WTC11 (cell line): Measurements from ENCODE around the gene KNTC1. TPM values are rescaled to one million over a fixed set of nuclear protein-coding genes. Genes with fewer than 3 reads are reported as not detected.

Experiments used
- ATAC-seq: fragments of 200-7000 bp; cut with Tn5 transposase; 2 replicates; pipeline ENCODE4 v1.10.0; 2021; ENCODE audit warnings: mild to moderate bottlenecking, moderate library complexity
- CTCF ChIA-PET: fragments of 300-600 bp; sonication (Branson Sonifier 250); formaldehyde crosslinking; loops from one replicate; lab custom pipeline; 2021; ENCODE audit warnings: antibody characterized with exemption; lab: Charles Lee
- POLR2A ChIA-PET: fragments of 350-600 bp; sonication (Branson Sonifier 250); formaldehyde crosslinking; loops from one replicate; lab custom pipeline; 2021; ENCODE audit warnings: antibody characterized with exemption; lab: Charles Lee
- DNase-seq: peaks from one replicate; pipeline ENCODE4 v3.0.0; 2021; ENCODE audit warnings: low spot score
- H3K27ac Mint-ChIP-seq: 2 replicates; pipeline ENCODE4 v1.8.0; 2021; ENCODE audit warnings: mixed read lengths
- H3K27me3 Mint-ChIP-seq: 2 replicates; pipeline ENCODE4 v1.8.0; 2021; ENCODE audit warnings: low read depth, mild to moderate bottlenecking, moderate library complexity, mixed read lengths
- H3K36me3 Mint-ChIP-seq: 2 replicates; pipeline ENCODE4 v1.8.0; 2021; ENCODE audit warnings: mixed read lengths
- H3K4me1 Mint-ChIP-seq: 2 replicates; pipeline ENCODE4 v1.8.0; 2022; ENCODE audit warnings: mixed read lengths
- H3K4me3 Mint-ChIP-seq: 2 replicates; pipeline ENCODE4 v1.8.0; 2021; ENCODE audit warnings: mild to moderate bottlenecking, moderate library complexity, mixed read lengths
- H3K9me3 Mint-ChIP-seq: 2 replicates; pipeline ENCODE4 v1.8.0; 2021; ENCODE audit warnings: mixed read lengths
- ATF1 ChIP-seq: sonication (generic); formaldehyde crosslinking; IDR thresholded peaks from 2 replicates; pipeline ENCODE4 v1.8.1; 2023; ENCODE audit warnings: mild to moderate bottlenecking, moderate library complexity, missing genetic modification reagents
- ATF6 ChIP-seq: sonication (generic); formaldehyde crosslinking; IDR thresholded peaks from 2 replicates; pipeline ENCODE4 v1.8.1; 2023; ENCODE audit warnings: mild to moderate bottlenecking, missing genetic modification reagents
- CREB1 ChIP-seq: sonication (generic); formaldehyde crosslinking; IDR thresholded peaks from 2 replicates; pipeline ENCODE4 v1.8.0; 2023; ENCODE audit warnings: mild to moderate bottlenecking, missing genetic modification reagents
- FOXP1 ChIP-seq: sonication (generic); formaldehyde crosslinking; IDR thresholded peaks from 2 replicates; pipeline ENCODE4 v1.8.0; 2022; ENCODE audit warnings: missing genetic modification reagents, mild to moderate bottlenecking, moderate library complexity, borderline replicate concordance
- GABPB1 ChIP-seq: sonication (generic); formaldehyde crosslinking; IDR thresholded peaks from 2 replicates; pipeline ENCODE4 v1.8.1; 2023; ENCODE audit warnings: mild to moderate bottlenecking, missing genetic modification reagents
- GRHL2 ChIP-seq: fragments of 250-450 bp; sonication (Bioruptor Pico); IDR thresholded peaks from 2 replicates; pipeline ENCODE4 v1.8.0; 2022; ENCODE audit warnings: mild to moderate bottlenecking, moderate library complexity; ENCODE audit not compliant: insufficient replicate concordance, severe bottlenecking
- NFE2L1 ChIP-seq: sonication (generic); formaldehyde crosslinking; IDR thresholded peaks from 2 replicates; pipeline ENCODE4 v1.8.1; 2023; ENCODE audit warnings: missing genetic modification reagents
- NFYB ChIP-seq: sonication (generic); formaldehyde crosslinking; conservative IDR thresholded peaks from 2 replicates; pipeline ENCODE4 v1.8.0; 2022; ENCODE audit warnings: low read depth, missing genetic modification reagents
- NR1H2 ChIP-seq: sonication (generic); formaldehyde crosslinking; IDR thresholded peaks from 2 replicates; pipeline ENCODE4 v1.9.0; 2021; ENCODE audit warnings: mild to moderate bottlenecking, moderate library complexity, missing genetic modification reagents
- NR3C1 ChIP-seq: sonication (generic); formaldehyde crosslinking; conservative IDR thresholded peaks from 2 replicates; pipeline ENCODE4 v1.8.1; 2023; ENCODE audit warnings: low read depth, mild to moderate bottlenecking, missing genetic modification reagents
- SOX15 ChIP-seq: fragments of 250-450 bp; sonication (Bioruptor Pico); IDR thresholded peaks from 2 replicates; pipeline ENCODE4 v1.9.0; 2021; ENCODE audit warnings: mild to moderate bottlenecking
- ZNF281 ChIP-seq: sonication (generic); formaldehyde crosslinking; IDR thresholded peaks from 2 replicates; pipeline ENCODE4 v1.8.0; 2023; ENCODE audit warnings: mild to moderate bottlenecking, missing genetic modification reagents
- ZNF317 ChIP-seq: sonication (generic); formaldehyde crosslinking; IDR thresholded peaks from 2 replicates; pipeline ENCODE4 v1.8.1; 2023; ENCODE audit warnings: low read depth, mild to moderate bottlenecking, moderate library complexity, missing genetic modification reagents, borderline replicate concordance
- ZNF671 ChIP-seq: fragments of 250-450 bp; sonication (Bioruptor Pico); IDR thresholded peaks from 2 replicates; pipeline ENCODE4 v1.8.0; 2021; ENCODE audit warnings: mild to moderate bottlenecking
- total RNA-seq: library from RNA; stranded (reverse); gene quantifications from 3 replicates; pipeline ENCODE4 v1.2.3, GENCODE V29; 2021
- TF ChIP-seq, protein P1 (sequence below): sonication (generic); formaldehyde crosslinking; IDR thresholded peaks from 2 replicates; pipeline ENCODE4 v1.8.1; 2022; ENCODE audit warnings: low read depth, missing genetic modification reagents, borderline replicate concordance
- TF ChIP-seq, protein P2 (sequence below): fragments of 250-450 bp; sonication (Bioruptor Pico); IDR thresholded peaks from 2 replicates; pipeline ENCODE4 v1.9.0; 2021; ENCODE audit warnings: mild to moderate bottlenecking, borderline replicate concordance

Gene KNTC1
- total RNA-seq, 1 experiment from 2014 or later = 85.1 TPM

DNA sequence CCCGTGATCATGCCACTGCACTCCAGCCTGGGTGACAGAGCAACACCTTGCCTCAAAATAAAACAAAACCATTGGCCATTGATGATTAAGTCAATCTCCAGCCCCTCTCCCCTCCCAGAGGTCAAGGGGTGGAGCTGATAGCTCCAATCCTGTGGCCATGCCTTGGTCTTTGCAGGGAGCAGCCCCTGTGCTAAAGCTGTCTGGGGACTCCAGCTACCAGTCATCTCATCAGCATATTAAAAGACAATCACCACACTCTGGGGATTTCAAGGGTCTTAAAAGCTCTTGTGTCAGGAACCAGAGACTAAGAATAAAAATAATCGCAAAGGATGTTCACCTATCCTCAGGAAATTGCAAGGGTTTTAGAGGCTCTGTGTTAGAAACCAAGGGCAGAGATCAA lies 145.5 kb downstream of the KNTC1 start:
- DNase-seq (no peak), ATAC-seq (peak; percentile 87)
- Mint-ChIP-seq H3K27ac (no peak overlapping the region), H3K9me3 (peaks cover 10% of the 10 kb centered on the region), H3K36me3 (0 out of 2 replicates have a peak, but pooled peaks cover 2% of the 10 kb centered on the region), H3K4me3 (no peak overlapping the region), H3K27me3 (no peaks in the 10 kb centered on the region), H3K4me1 (peaks cover 8% of the 10 kb centered on the region)
- TF ChIP-seq ZNF281 (CRISPR knock-in tag) (no peak), CREB1 (CRISPR knock-in tag) (no peak), ATF6 (CRISPR knock-in tag) (no peak), ZNF671 (CRISPR knock-in tag) (no peak), NR3C1 (CRISPR knock-in tag) (no peak), SOX15 (CRISPR knock-in tag) (no peak), GABPB1 (CRISPR knock-in tag) (no peak), NFE2L1 (CRISPR knock-in tag) (no peak), NR1H2 (CRISPR knock-in tag) (no peak), GRHL2 (CRISPR knock-in tag) (no peak), FOXP1 (CRISPR knock-in tag) (no peak), ZNF317 (CRISPR knock-in tag) (no peak), NFYB (no peak), ATF1 (CRISPR knock-in tag) (no peak)
- TF ChIP-seq, protein P1, sequence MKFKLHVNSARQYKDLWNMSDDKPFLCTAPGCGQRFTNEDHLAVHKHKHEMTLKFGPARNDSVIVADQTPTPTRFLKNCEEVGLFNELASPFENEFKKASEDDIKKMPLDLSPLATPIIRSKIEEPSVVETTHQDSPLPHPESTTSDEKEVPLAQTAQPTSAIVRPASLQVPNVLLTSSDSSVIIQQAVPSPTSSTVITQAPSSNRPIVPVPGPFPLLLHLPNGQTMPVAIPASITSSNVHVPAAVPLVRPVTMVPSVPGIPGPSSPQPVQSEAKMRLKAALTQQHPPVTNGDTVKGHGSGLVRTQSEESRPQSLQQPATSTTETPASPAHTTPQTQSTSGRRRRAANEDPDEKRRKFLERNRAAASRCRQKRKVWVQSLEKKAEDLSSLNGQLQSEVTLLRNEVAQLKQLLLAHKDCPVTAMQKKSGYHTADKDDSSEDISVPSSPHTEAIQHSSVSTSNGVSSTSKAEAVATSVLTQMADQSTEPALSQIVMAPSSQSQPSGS (CRISPR knock-in tag) = no peak
- TF ChIP-seq, protein P2, sequence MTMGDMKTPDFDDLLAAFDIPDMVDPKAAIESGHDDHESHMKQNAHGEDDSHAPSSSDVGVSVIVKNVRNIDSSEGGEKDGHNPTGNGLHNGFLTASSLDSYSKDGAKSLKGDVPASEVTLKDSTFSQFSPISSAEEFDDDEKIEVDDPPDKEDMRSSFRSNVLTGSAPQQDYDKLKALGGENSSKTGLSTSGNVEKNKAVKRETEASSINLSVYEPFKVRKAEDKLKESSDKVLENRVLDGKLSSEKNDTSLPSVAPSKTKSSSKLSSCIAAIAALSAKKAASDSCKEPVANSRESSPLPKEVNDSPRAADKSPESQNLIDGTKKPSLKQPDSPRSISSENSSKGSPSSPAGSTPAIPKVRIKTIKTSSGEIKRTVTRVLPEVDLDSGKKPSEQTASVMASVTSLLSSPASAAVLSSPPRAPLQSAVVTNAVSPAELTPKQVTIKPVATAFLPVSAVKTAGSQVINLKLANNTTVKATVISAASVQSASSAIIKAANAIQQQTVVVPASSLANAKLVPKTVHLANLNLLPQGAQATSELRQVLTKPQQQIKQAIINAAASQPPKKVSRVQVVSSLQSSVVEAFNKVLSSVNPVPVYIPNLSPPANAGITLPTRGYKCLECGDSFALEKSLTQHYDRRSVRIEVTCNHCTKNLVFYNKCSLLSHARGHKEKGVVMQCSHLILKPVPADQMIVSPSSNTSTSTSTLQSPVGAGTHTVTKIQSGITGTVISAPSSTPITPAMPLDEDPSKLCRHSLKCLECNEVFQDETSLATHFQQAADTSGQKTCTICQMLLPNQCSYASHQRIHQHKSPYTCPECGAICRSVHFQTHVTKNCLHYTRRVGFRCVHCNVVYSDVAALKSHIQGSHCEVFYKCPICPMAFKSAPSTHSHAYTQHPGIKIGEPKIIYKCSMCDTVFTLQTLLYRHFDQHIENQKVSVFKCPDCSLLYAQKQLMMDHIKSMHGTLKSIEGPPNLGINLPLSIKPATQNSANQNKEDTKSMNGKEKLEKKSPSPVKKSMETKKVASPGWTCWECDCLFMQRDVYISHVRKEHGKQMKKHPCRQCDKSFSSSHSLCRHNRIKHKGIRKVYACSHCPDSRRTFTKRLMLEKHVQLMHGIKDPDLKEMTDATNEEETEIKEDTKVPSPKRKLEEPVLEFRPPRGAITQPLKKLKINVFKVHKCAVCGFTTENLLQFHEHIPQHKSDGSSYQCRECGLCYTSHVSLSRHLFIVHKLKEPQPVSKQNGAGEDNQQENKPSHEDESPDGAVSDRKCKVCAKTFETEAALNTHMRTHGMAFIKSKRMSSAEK = no peak
- ChIA-PET POLR2A (no interaction called here), CTCF (interaction anchor here (0.6 to 1.6 kb wide), 2 partner anchors 12 to 282 kb away, joined by 4 to 7 read pairs; no protein-coding TSS in a partner anchor)

Other genes with a start within 250 kb of the KNTC1 start
- 21.3 to 24.9 TPM (median 21.5 TPM) in 3 replicates for gene CLIP1, start 104.6 kb upstream of the KNTC1 start, total RNA-seq
- 24.3 to 28.4 TPM (median 25.7 TPM) in 3 replicates for gene ZCCHC8, start 26.3 kb upstream of the KNTC1 start, total RNA-seq
- 78.3 to 93.1 TPM (median 82.4 TPM) in 3 replicates for gene RSRC2, start 313 bp upstream of the KNTC1 start, total RNA-seq
- gene HCAR2, start 176.1 kb downstream of the KNTC1 start, total RNA-seq = not detected in 3 replicates
- gene HCAR3, start 189.6 kb downstream of the KNTC1 start, total RNA-seq = not detected in 3 replicates
- 0.04 TPM in 1 of 3 replicates, not detected in the others for gene HCAR1, start 203.6 kb downstream of the KNTC1 start, total RNA-seq
- gene DENR, start 225.6 kb downstream of the KNTC1 start, total RNA-seq = 66.5 to 81.5 TPM (median 70.8 TPM) in 3 replicates
- 0.33 to 0.78 TPM (median 0.34 TPM) in 3 replicates for gene CCDC62, start 247.3 kb downstream of the KNTC1 start, total RNA-seq